Gastroesophageal sphincter (tissue), 3 donors: ENCODE measurements around the gene ADGRF1.

Source experiments
- POLR2AphosphoS5 ChIP-seq: sonication (generic); formaldehyde crosslinking; IDR thresholded peaks from one replicate; pipeline ENCODE4 v1.6.1; 2017; ENCODE audit warnings: antibody characterized with exemption
- TF ChIP-seq, protein P1 (sequence below), 4 experiments: fragments of 200-600 bp in 2 of 4; fragments of 450-650 bp in 2 of 4; sonication (generic) in 1 of 4; IDR thresholded peaks; one replicate each; pipeline ENCODE4 v1.5.1; 2017 to 2019; ENCODE audit warnings: antibody characterized with exemption in 4 of 4, mild to moderate bottlenecking in 2 of 4, moderate library complexity in 2 of 4

DNA sequence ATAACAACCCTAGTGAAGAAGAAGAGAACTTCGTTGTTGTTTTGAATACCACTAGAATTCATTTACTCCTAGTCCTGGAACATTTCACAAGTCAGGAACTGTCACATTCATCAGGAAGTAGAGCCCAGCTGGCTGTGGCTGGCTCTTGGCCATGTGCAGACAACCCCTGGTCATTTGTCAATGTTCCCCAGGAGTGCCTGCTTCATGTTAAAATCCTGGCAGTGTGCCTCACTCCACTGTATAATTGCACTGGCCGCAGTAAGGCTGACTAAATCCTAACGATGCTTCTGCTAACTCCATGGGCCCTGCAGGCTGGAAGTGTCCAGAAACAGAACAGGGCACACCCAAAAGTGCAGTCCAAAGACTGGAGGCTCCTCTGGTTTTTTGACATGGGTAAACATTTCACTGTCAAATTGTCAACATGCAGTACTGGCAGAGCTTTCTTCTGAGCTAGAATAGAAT, 41.5 kb upstream of the ADGRF1 start:
- TF ChIP-seq, protein P1, sequence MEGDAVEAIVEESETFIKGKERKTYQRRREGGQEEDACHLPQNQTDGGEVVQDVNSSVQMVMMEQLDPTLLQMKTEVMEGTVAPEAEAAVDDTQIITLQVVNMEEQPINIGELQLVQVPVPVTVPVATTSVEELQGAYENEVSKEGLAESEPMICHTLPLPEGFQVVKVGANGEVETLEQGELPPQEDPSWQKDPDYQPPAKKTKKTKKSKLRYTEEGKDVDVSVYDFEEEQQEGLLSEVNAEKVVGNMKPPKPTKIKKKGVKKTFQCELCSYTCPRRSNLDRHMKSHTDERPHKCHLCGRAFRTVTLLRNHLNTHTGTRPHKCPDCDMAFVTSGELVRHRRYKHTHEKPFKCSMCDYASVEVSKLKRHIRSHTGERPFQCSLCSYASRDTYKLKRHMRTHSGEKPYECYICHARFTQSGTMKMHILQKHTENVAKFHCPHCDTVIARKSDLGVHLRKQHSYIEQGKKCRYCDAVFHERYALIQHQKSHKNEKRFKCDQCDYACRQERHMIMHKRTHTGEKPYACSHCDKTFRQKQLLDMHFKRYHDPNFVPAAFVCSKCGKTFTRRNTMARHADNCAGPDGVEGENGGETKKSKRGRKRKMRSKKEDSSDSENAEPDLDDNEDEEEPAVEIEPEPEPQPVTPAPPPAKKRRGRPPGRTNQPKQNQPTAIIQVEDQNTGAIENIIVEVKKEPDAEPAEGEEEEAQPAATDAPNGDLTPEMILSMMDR (IDR thresholded peaks at IDR 0.05) = no peak
- peak; percentile 100 for TF ChIP-seq POLR2AphosphoS5
